Neural cell (in vitro differentiated cells): ENCODE results near the gene TMEM143. TPM values are rescaled to one million over a fixed set of nuclear protein-coding genes. Genes with fewer than 3 reads are reported as not detected.

Experiments
- H2AFZ ChIP-seq: fragments of 200-600, 300-800 bp; sonication (generic), shearing (Covaris generic); 2 replicates; pipeline ENCODE4 v1.6.0; 2014; ENCODE audit warnings: low read depth, mild to moderate bottlenecking, antibody characterized with exemption, low read length, moderate library complexity
- H3F3A ChIP-seq: fragments of 200-600 bp; shearing (Covaris generic); 2 replicates; pipeline ENCODE4 v1.6.1; 2016; ENCODE audit warnings: mild to moderate bottlenecking, moderate library complexity, mixed read lengths, antibody characterized with exemption, low read length; ENCODE audit not compliant: insufficient read depth, poor library complexity, severe bottlenecking
- H3K27ac ChIP-seq: fragments of 200-600, 300-800 bp; sonication (generic), shearing (Covaris generic); 2 replicates; pipeline ENCODE4 v1.5.1; 2014; ENCODE audit warnings: mild to moderate bottlenecking, low read length, moderate library complexity
- H3K27me3 ChIP-seq: fragments of 300-800, 200-600 bp; sonication (generic), shearing (Covaris generic); 2 replicates; pipeline ENCODE4 v1.6.0; 2014; ENCODE audit warnings: mild to moderate bottlenecking, low read depth, low read length, moderate library complexity; ENCODE audit not compliant: insufficient read depth
- H3K36me3 ChIP-seq: fragments of 300-800, 200-600 bp; sonication (generic), shearing (Covaris generic); 2 replicates; pipeline ENCODE4 v1.5.1; 2014; ENCODE audit warnings: mild to moderate bottlenecking, antibody characterized with exemption, low read length, moderate library complexity; ENCODE audit not compliant: insufficient read depth
- H3K4me2 ChIP-seq: fragments of 300-800, 200-600 bp; sonication (generic), shearing (Covaris generic); 2 replicates; pipeline ENCODE4 v1.6.0; 2014; ENCODE audit warnings: mild to moderate bottlenecking, low read length
- H3K4me3 ChIP-seq: fragments of 300-800, 200-600 bp; sonication (generic), shearing (Covaris generic); 2 replicates; pipeline ENCODE4 v1.5.1; 2014; ENCODE audit warnings: mild to moderate bottlenecking, low read length, moderate library complexity
- H3K79me2 ChIP-seq: fragments of 200-600 bp; shearing (Covaris generic); replicated peaks from 2 replicates; pipeline ENCODE4 v1.6.0; 2014; ENCODE audit warnings: mild to moderate bottlenecking, low read length, moderate library complexity; ENCODE audit not compliant: insufficient read depth
- H3K9ac ChIP-seq: fragments of 300-800, 200-600 bp; sonication (generic), shearing (Covaris generic); 2 replicates; pipeline ENCODE4 v1.6.1; 2016; ENCODE audit warnings: mild to moderate bottlenecking, low read length, mixed read lengths
- H3K9me2 ChIP-seq: fragments of 200-600 bp; shearing (Covaris generic); 2 replicates; pipeline ENCODE4 v1.6.1; 2016; ENCODE audit warnings: mild to moderate bottlenecking, low read length, mixed read lengths; ENCODE audit not compliant: insufficient read depth
- H3K9me3 ChIP-seq: fragments of 200-600, 300-800 bp; sonication (generic), shearing (Covaris generic); 2 replicates; pipeline ENCODE4 v1.6.1; 2016; ENCODE audit warnings: mild to moderate bottlenecking, mixed run types, low read length, moderate library complexity, mixed read lengths
- H4K20me1 ChIP-seq: fragments of 200-600 bp; shearing (Covaris generic); 2 replicates; pipeline ENCODE4 v1.6.1; 2016; ENCODE audit warnings: mild to moderate bottlenecking, mixed run types; ENCODE audit not compliant: insufficient read depth
- CTCF ChIP-seq: fragments of 450-650 bp; IDR thresholded peaks from 2 replicates; pipeline ENCODE4 v1.5.1; 2014; ENCODE audit warnings: antibody characterized with exemption, mild to moderate bottlenecking, moderate library complexity; ENCODE audit not compliant: poor library complexity, severe bottlenecking
- EP300 ChIP-seq: fragments of 450-650 bp; conservative IDR thresholded peaks from 2 replicates; pipeline ENCODE4 v1.6.1; 2014; ENCODE audit warnings: antibody characterized with exemption, mild to moderate bottlenecking, moderate library complexity; ENCODE audit not compliant: poor library complexity, severe bottlenecking
- EZH2 ChIP-seq: fragments of 200-600, 300-800 bp; shearing (Covaris generic), sonication (generic); IDR thresholded peaks from 2 replicates; pipeline ENCODE4 v1.6.1; 2014; ENCODE audit warnings: antibody characterized with exemption, low read length, borderline replicate concordance, mild to moderate bottlenecking; ENCODE audit not compliant: insufficient read depth, poor library complexity, severe bottlenecking
- MXI1 ChIP-seq: fragments of 450-650 bp; conservative IDR thresholded peaks from 2 replicates; pipeline ENCODE4 v1.6.1; 2014; ENCODE audit warnings: antibody characterized with exemption, mild to moderate bottlenecking; ENCODE audit not compliant: poor library complexity, severe bottlenecking
- POLR2AphosphoS5 ChIP-seq: IDR thresholded peaks from 2 replicates; pipeline ENCODE4 v1.6.1; 2012
- RAD21 ChIP-seq: fragments of 450-650 bp; conservative IDR thresholded peaks from 2 replicates; pipeline ENCODE4 v1.6.1; 2014; ENCODE audit warnings: antibody characterized with exemption, mild to moderate bottlenecking, moderate library complexity
- SMC3 ChIP-seq: fragments of 450-650 bp; conservative IDR thresholded peaks from 2 replicates; pipeline ENCODE4 v1.6.1; 2014; ENCODE audit warnings: antibody characterized with exemption, mild to moderate bottlenecking, moderate library complexity; ENCODE audit not compliant: poor library complexity
- TAF1 ChIP-seq: IDR thresholded peaks from 2 replicates; pipeline ENCODE4 v1.6.1; 2012; ENCODE audit warnings: low read depth
- polyA plus RNA-seq: library from polyadenylated mRNA; depleted of rRNA; stranded (reverse); fragments of >200 nt; gene quantifications from 2 replicates; pipeline ENCODE4 v1.2.3, GENCODE V29; 2014
- TF ChIP-seq, protein P1 (sequence below): IDR thresholded peaks from 2 replicates; pipeline ENCODE4 v1.6.1; 2012; ENCODE audit warnings: borderline replicate concordance

Gene TMEM143
- polyA plus RNA-seq, 1 donor from 2014 or later, result 4.2 TPM

GRCh38 chr19:48342841-48343540 lies 20.7 kb downstream of the TMEM143 start:
- Histone ChIP-seq H3K4me3 (no peak overlapping the region), H3F3A (no peaks in the 10 kb centered on the region), H3K79me2 (no peaks in the 10 kb centered on the region), H3K9me3 (no peaks in the 10 kb centered on the region), H3K27ac (no peak overlapping the region), H3K4me2 (no peak overlapping the region), H3K27me3 (no peaks in the 10 kb centered on the region), H3K36me3 (no peaks in the 10 kb centered on the region), H2AFZ (no peak overlapping the region), H3K9ac (no peak overlapping the region), H4K20me1 (no peaks in the 10 kb centered on the region), H3K9me2 (no peaks in the 10 kb centered on the region)
- TF ChIP-seq, protein P1, sequence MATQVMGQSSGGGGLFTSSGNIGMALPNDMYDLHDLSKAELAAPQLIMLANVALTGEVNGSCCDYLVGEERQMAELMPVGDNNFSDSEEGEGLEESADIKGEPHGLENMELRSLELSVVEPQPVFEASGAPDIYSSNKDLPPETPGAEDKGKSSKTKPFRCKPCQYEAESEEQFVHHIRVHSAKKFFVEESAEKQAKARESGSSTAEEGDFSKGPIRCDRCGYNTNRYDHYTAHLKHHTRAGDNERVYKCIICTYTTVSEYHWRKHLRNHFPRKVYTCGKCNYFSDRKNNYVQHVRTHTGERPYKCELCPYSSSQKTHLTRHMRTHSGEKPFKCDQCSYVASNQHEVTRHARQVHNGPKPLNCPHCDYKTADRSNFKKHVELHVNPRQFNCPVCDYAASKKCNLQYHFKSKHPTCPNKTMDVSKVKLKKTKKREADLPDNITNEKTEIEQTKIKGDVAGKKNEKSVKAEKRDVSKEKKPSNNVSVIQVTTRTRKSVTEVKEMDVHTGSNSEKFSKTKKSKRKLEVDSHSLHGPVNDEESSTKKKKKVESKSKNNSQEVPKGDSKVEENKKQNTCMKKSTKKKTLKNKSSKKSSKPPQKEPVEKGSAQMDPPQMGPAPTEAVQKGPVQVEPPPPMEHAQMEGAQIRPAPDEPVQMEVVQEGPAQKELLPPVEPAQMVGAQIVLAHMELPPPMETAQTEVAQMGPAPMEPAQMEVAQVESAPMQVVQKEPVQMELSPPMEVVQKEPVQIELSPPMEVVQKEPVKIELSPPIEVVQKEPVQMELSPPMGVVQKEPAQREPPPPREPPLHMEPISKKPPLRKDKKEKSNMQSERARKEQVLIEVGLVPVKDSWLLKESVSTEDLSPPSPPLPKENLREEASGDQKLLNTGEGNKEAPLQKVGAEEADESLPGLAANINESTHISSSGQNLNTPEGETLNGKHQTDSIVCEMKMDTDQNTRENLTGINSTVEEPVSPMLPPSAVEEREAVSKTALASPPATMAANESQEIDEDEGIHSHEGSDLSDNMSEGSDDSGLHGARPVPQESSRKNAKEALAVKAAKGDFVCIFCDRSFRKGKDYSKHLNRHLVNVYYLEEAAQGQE, result no peak
- no peak for TF ChIP-seq POLR2AphosphoS5
- no peak for TF ChIP-seq SMC3
- TF ChIP-seq EZH2, result no peak
- no peak for TF ChIP-seq EP300
- no peak for TF ChIP-seq TAF1
- TF ChIP-seq RAD21, result no peak
- no peak for TF ChIP-seq MXI1
- no peak for TF ChIP-seq CTCF

DNA sequence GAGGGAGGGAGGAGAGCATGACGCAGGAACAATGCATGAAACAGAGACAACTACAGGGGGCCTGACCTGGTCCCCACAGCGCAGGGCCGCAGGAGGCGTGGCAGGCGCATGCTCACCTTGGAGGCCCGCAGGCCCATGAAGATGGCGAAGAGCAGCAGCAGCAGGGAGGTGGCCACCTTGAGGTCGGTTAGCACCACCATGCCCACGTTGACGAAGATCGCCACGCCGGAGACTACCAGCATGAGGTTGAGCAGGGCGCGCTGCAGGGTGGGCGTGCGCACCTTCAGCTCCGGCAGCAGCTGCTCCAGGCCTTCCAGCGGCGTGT lies 21.4 kb downstream of the TMEM143 start:
- H4K20me1 ChIP-seq, result no peaks in the 10 kb centered on the region
- no peak overlapping the region for H3K27ac ChIP-seq
- no peak overlapping the region for H3K4me3 ChIP-seq
- H3K9ac ChIP-seq, result no peak overlapping the region
- no peaks in the 10 kb centered on the region for H3K36me3 ChIP-seq
- H3K79me2 ChIP-seq, result no peaks in the 10 kb centered on the region
- no peak overlapping the region for H2AFZ ChIP-seq
- no peaks in the 10 kb centered on the region for H3K9me3 ChIP-seq
- no peaks in the 10 kb centered on the region for H3K27me3 ChIP-seq
- no peaks in the 10 kb centered on the region for H3K9me2 ChIP-seq
- TF ChIP-seq MXI1, result no peak
- no peak for TF ChIP-seq POLR2AphosphoS5
- TF ChIP-seq EP300, result no peak
- TF ChIP-seq RAD21, result no peak
- no peaks in the 10 kb centered on the region for H3F3A ChIP-seq
- no peak overlapping the region for H3K4me2 ChIP-seq
